HepG2 (cell line): Measurements from ENCODE around the gene SYNE3. TPM values are rescaled to one million over a fixed set of nuclear protein-coding genes. Genes with fewer than 3 reads are reported as not detected.

Experiments used
- ATAC-seq: fragments of 200-7000 bp; cut with Tn5 transposase; 3 replicates; pipeline ENCODE4 v1.9.1; 2020; ENCODE audit warnings: mild to moderate bottlenecking, moderate library complexity
- BruUV-seq: library from RNA; stranded (reverse); fragments of 400-500 nt; replicated peaks from 2 replicates; lab custom pipeline; 2021; lab: Mats Ljungman, UMichigan
- CTCF ChIA-PET: fragments of 300-600 bp; formaldehyde crosslinking; extraction: SDS; loops from one replicate; lab custom pipeline; 2021; ENCODE audit warnings: low total read pairs, inconsistent platforms, low intra/inter-chr PET ratio; lab: Yijun Ruan, JAX
- POLR2A ChIA-PET: fragments of 350-600 bp; sonication (Branson Sonifier 250); formaldehyde crosslinking; loops from one replicate; lab custom pipeline; 2020; ENCODE audit warnings: antibody characterized with exemption, inconsistent platforms; lab: Yijun Ruan, JAX
- DNase-seq: peaks from one replicate; pipeline ENCODE4 v3.0.0-alpha.2; 2015; ENCODE audit warnings: low spot score
- FAIRE-seq: peaks from 3 replicates; lab custom pipeline; 2011; peaks lifted over from hg19 to GRCh38; lab: Jason Lieb, UNC
- H2AFZ ChIP-seq: one replicate; pipeline ENCODE4 v1.6.1; 2011; ENCODE audit warnings: low read length, inconsistent platforms
- H3K27ac ChIP-seq: fragments of 300-600 bp; 3 replicates; pipeline ENCODE4 v1.8.0; 2011; ENCODE audit warnings: mixed run types, mild to moderate bottlenecking, mixed read lengths, low read length, inconsistent platforms; ENCODE audit not compliant: insufficient read depth; ENCODE audit errors: extremely low read length
- H3K27me3 ChIP-seq, 2 experiments: fragments of 200-600 bp in 1 of 2; 2 replicates in 1 of 2; 3 replicates in 1 of 2; pipeline versions ENCODE4 v1.6.0 to v1.8.0; 2011; ENCODE audit warnings: low read length in 2 of 2, mild to moderate bottlenecking in 2 of 2, moderate library complexity in 2 of 2, inconsistent platforms in 1 of 2; ENCODE audit not compliant: insufficient read depth in 2 of 2, control insufficient read depth in 1 of 2
- H3K36me3 ChIP-seq, 2 experiments: fragments of 200-600 bp in 1 of 2; replicated peaks in 1 of 2; 2 replicates in 1 of 2; 3 replicates in 1 of 2; pipeline versions ENCODE4 v1.5.1 to v1.8.0; 2011; ENCODE audit warnings: low read length in 2 of 2, inconsistent platforms in 1 of 2; ENCODE audit not compliant: insufficient read depth in 2 of 2, control insufficient read depth in 1 of 2
- H3K4me1 ChIP-seq: 2 replicates; pipeline ENCODE4 v1.5.1; 2012; ENCODE audit warnings: low read length, inconsistent platforms; ENCODE audit not compliant: insufficient read depth
- H3K4me2 ChIP-seq: 2 replicates; pipeline ENCODE4 v1.6.0; 2011; ENCODE audit warnings: low read depth, low read length, inconsistent platforms
- H3K4me3 ChIP-seq, 3 experiments: fragments of 200-600 bp in 1 of 3; sonication (generic), shearing (Covaris generic) in 1 of 3; replicated peaks in 1 of 3; 2 replicates each; pipeline ENCODE4 v1.5.1; 2011 to 2016; ENCODE audit warnings: low read length in 3 of 3, inconsistent platforms in 2 of 3, low read depth in 2 of 3, mild to moderate bottlenecking in 2 of 3, control low read depth in 1 of 3, mixed read lengths in 1 of 3; ENCODE audit not compliant: insufficient read depth in 1 of 3
- H3K79me2 ChIP-seq: one replicate; pipeline ENCODE4 v1.6.1; 2011; ENCODE audit warnings: low read length, inconsistent platforms; ENCODE audit not compliant: insufficient read depth
- H3K9ac ChIP-seq: 2 replicates; pipeline ENCODE4 v1.6.0; 2011; ENCODE audit warnings: mild to moderate bottlenecking, low read depth, low read length, inconsistent platforms; ENCODE audit not compliant: insufficient read depth
- H3K9me3 ChIP-seq: 2 replicates; pipeline ENCODE4 v1.5.1; 2012; ENCODE audit warnings: mild to moderate bottlenecking, low read length
- H4K20me1 ChIP-seq: 2 replicates; pipeline ENCODE4 v1.6.0; 2011; ENCODE audit warnings: inconsistent platforms, mild to moderate bottlenecking, low read length, moderate library complexity; ENCODE audit not compliant: insufficient read depth
- CENPT ChIP-seq: sonication (generic); formaldehyde crosslinking; IDR thresholded peaks from 2 replicates; pipeline ENCODE4 v1.8.0; 2022; ENCODE audit warnings: low read depth, mild to moderate bottlenecking, moderate library complexity, missing genetic modification reagents
- HMG20A ChIP-seq: IDR thresholded peaks from 2 replicates; pipeline ENCODE4 v1.6.1; 2016; ENCODE audit warnings: borderline replicate concordance
- RXRA ChIP-seq: sonication (generic); formaldehyde crosslinking; IDR thresholded peaks from 2 replicates; pipeline ENCODE4 v1.5.1; 2020; ENCODE audit warnings: missing genetic modification reagents
- SOX5 ChIP-seq: IDR thresholded peaks from 2 replicates; pipeline ENCODE4 v1.6.1; 2016; ENCODE audit warnings: borderline replicate concordance
- ZFY ChIP-seq: sonication (generic); formaldehyde crosslinking; IDR thresholded peaks from 2 replicates; pipeline ENCODE4 v1.4.0; 2020; ENCODE audit warnings: missing genetic modification reagents
- ZNF292 ChIP-seq: sonication (generic); formaldehyde crosslinking; IDR thresholded peaks from 2 replicates; pipeline ENCODE4 v1.8.1; 2022; ENCODE audit warnings: mild to moderate bottlenecking, low read depth, missing genetic modification reagents, borderline replicate concordance
- ZNF343 ChIP-seq: sonication (generic); formaldehyde crosslinking; IDR thresholded peaks from 2 replicates; pipeline ENCODE4 v1.4.0; 2020; ENCODE audit warnings: mild to moderate bottlenecking, missing genetic modification reagents
- ZNF572 ChIP-seq: sonication (generic); formaldehyde crosslinking; IDR thresholded peaks from 2 replicates; pipeline ENCODE4 v1.5.1; 2020; ENCODE audit warnings: mild to moderate bottlenecking, missing genetic modification reagents
- WGBS: methylation state at CpG from one replicate; pipeline ENCODE4 v1.1.6; 2017; ENCODE audit warnings: low lambda C conversion rate; 5-methylcytosine and 5-hydroxymethylcytosine counted together
- in situ Hi-C: cut with HindIII; loops from 2 replicates; pipeline ENCODE4 v1.10.0; 2017; ENCODE audit warnings: low pct_unique_long_range_greater_than_20kb; ENCODE audit not compliant: extremely low pct_ligation_motif_present
- intact Hi-C: fragments of 100-400 bp; cut with micrococcal nuclease; formaldehyde crosslinking; loops from one replicate; pipeline ENCODE4 v1.10.0; 2022; ENCODE audit not compliant: unreplicated experiment
- polyA plus RNA-seq, 8 experiments: library from polyadenylated mRNA; depleted of rRNA in 3 of 8; stranded (reverse) in 7 of 8; unstranded in 1 of 8; fragments of >200 nt; fragmentation: Illumina TruSeq in 4 of 8; extraction: Trizol in 4 of 8; gene quantifications; 2 replicates each; pipeline versions ENCODE4 v1.2.1 to v1.2.3, GENCODE V29; 2011 to 2016; ENCODE audit warnings: low read depth in 4 of 8, missing spikeins in 1 of 8, mixed read lengths in 1 of 8; ENCODE audit not compliant: insufficient read depth in 1 of 8
- total RNA-seq, 5 experiments: library from RNA; depleted of rRNA; stranded (reverse); fragments of >200 nt; fragmentation: Illumina TruSeq; extraction: Trizol; gene quantifications; 2 replicates each; pipeline ENCODE4 v1.2.3, GENCODE V29; 2016; ENCODE audit warnings: low read depth in 1 of 5
- TF ChIP-seq, protein P1 (sequence below): sonication (generic); formaldehyde crosslinking; IDR thresholded peaks from 2 replicates; pipeline ENCODE4 v1.5.1; 2020; ENCODE audit warnings: mild to moderate bottlenecking, missing genetic modification reagents, moderate library complexity
- TF ChIP-seq, protein P2 (sequence below): sonication (generic); formaldehyde crosslinking; IDR thresholded peaks from 2 replicates; pipeline ENCODE4 v1.4.0; 2020; ENCODE audit warnings: missing genetic modification reagents
- TF ChIP-seq, protein P3 (sequence below): sonication (generic); IDR thresholded peaks from 2 replicates; pipeline ENCODE4 v1.6.1; 2016; ENCODE audit warnings: low read depth, borderline replicate concordance
- TF ChIP-seq, protein P4 (sequence below): sonication (generic); formaldehyde crosslinking; conservative IDR thresholded peaks from 2 replicates; pipeline ENCODE4 v1.4.0; 2020; ENCODE audit warnings: mild to moderate bottlenecking, missing genetic modification reagents, moderate library complexity

SYNE3 gene
- total and polyA plus RNA-seq, 2 of the 13 experiments (the other 11 are each of a cell fraction or from before 2014, with no cell fraction given): 7.8 to 8.0 TPM

DNA sequence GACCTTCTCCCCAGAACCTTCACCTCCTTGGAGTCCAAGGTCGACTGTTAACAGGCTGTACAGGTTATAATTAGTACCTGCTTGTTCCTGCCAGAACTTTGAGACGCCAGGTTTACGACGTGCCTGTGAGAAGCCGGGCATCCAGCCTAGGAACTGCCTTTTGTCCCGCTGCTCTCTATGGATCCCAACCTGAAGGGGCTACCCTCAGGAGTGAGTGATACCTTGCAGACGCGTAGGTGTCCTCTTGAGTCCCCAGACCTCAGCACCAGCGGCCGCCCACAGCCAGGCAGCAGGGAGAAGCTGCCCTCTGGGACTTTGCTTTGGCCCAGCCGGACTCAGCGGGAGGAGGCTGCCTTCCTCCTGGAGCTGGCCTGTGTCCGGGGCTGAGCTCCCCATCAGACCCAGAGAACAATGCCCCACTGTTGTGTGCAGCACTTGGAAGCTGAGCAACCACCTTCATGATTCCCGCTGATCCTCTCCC, 16.2 kb downstream of the SYNE3 start:
- Histone ChIP-seq H3K27me3 (no peaks in the 10 kb centered on the region), H3K79me2 (peaks cover 16% of the 10 kb centered on the region), H2AFZ (no peak overlapping the region), H3K27ac (peak overlapping the region; percentile 43), H3K36me3 (no peaks in the 10 kb centered on the region; a peak in 2 of 5 replicates), H3K4me2 (peak overlapping the region; percentile 55), H3K4me3 (peak overlapping the region in 1 of 3 experiments; percentile 43; a peak in 1 of 6 replicates), H3K9ac (0 out of 2 replicates have a peak overlapping the region, but pooled peaks have one; percentile 21), H3K4me1 (peaks cover 86% of the 10 kb centered on the region), H4K20me1 (peaks cover 11% of the 10 kb centered on the region; the same call in 1 of the 2 replicates), H3K9me3 (no peaks in the 10 kb centered on the region)
- FAIRE-seq (no peak), ATAC-seq (peak; percentile 91), DNase-seq (peak; percentile 26)
- no TSS peak for BruUV-seq
- in situ Hi-C loops (no loop called here), intact Hi-C loops (loop anchor here (2.0 kb wide), 1 partner anchor 47 kb away; no protein-coding TSS in a partner anchor)
- CTCF ChIA-PET: no interaction called here
- POLR2A ChIA-PET: interaction anchor here (1.2 to 3.2 kb wide), 5 partner anchors 16 to 56 kb away, joined by 3 to 20 read pairs (median 7); partner anchors contain the start of genes GLRX5 and SYNE3
- WGBS: 19% methylated on average over 4 of the region's 14 CpGs
- TF ChIP-seq, protein P1, sequence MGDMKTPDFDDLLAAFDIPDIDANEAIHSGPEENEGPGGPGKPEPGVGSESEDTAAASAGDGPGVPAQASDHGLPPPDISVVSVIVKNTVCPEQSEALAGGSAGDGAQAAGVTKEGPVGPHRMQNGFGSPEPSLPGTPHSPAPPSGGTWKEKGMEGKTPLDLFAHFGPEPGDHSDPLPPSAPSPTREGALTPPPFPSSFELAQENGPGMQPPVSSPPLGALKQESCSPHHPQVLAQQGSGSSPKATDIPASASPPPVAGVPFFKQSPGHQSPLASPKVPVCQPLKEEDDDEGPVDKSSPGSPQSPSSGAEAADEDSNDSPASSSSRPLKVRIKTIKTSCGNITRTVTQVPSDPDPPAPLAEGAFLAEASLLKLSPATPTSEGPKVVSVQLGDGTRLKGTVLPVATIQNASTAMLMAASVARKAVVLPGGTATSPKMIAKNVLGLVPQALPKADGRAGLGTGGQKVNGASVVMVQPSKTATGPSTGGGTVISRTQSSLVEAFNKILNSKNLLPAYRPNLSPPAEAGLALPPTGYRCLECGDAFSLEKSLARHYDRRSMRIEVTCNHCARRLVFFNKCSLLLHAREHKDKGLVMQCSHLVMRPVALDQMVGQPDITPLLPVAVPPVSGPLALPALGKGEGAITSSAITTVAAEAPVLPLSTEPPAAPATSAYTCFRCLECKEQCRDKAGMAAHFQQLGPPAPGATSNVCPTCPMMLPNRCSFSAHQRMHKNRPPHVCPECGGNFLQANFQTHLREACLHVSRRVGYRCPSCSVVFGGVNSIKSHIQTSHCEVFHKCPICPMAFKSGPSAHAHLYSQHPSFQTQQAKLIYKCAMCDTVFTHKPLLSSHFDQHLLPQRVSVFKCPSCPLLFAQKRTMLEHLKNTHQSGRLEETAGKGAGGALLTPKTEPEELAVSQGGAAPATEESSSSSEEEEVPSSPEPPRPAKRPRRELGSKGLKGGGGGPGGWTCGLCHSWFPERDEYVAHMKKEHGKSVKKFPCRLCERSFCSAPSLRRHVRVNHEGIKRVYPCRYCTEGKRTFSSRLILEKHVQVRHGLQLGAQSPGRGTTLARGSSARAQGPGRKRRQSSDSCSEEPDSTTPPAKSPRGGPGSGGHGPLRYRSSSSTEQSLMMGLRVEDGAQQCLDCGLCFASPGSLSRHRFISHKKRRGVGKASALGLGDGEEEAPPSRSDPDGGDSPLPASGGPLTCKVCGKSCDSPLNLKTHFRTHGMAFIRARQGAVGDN: peak; percentile 70
- TF ChIP-seq, protein P2, sequence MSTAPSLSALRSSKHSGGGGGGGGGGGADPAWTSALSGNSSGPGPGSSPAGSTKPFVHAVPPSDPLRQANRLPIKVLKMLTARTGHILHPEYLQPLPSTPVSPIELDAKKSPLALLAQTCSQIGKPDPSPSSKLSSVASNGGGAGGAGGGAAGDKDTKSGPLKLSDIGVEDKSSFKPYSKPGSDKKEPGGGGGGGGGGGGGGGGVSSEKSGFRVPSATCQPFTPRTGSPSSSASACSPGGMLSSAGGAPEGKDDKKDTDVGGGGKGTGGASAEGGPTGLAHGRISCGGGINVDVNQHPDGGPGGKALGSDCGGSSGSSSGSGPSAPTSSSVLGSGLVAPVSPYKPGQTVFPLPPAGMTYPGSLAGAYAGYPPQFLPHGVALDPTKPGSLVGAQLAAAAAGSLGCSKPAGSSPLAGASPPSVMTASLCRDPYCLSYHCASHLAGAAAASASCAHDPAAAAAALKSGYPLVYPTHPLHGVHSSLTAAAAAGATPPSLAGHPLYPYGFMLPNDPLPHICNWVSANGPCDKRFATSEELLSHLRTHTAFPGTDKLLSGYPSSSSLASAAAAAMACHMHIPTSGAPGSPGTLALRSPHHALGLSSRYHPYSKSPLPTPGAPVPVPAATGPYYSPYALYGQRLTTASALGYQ: no peak
- TF ChIP-seq RXRA (0 out of 2 replicates have a peak, but pooled peaks have one; percentile 11), ZNF343 (0 out of 2 replicates have a peak, but pooled peaks have one; percentile 29), CENPT (no peak), ZNF572 (CRISPR knock-in tag) (no peak), ZFY (CRISPR knock-in tag) (no peak), SOX5 (peak; percentile 30; the same call in 1 of the 2 replicates), HMG20A (CRISPR knock-in tag) (no peak), ZNF292 (CRISPR knock-in tag) (peak; percentile 79; the same call in 1 of the 2 replicates)
- TF ChIP-seq, protein P3, sequence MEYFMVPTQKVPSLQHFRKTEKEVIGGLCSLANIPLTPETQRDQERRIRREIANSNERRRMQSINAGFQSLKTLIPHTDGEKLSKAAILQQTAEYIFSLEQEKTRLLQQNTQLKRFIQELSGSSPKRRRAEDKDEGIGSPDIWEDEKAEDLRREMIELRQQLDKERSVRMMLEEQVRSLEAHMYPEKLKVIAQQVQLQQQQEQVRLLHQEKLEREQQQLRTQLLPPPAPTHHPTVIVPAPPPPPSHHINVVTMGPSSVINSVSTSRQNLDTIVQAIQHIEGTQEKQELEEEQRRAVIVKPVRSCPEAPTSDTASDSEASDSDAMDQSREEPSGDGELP: no peak
- TF ChIP-seq, protein P4, sequence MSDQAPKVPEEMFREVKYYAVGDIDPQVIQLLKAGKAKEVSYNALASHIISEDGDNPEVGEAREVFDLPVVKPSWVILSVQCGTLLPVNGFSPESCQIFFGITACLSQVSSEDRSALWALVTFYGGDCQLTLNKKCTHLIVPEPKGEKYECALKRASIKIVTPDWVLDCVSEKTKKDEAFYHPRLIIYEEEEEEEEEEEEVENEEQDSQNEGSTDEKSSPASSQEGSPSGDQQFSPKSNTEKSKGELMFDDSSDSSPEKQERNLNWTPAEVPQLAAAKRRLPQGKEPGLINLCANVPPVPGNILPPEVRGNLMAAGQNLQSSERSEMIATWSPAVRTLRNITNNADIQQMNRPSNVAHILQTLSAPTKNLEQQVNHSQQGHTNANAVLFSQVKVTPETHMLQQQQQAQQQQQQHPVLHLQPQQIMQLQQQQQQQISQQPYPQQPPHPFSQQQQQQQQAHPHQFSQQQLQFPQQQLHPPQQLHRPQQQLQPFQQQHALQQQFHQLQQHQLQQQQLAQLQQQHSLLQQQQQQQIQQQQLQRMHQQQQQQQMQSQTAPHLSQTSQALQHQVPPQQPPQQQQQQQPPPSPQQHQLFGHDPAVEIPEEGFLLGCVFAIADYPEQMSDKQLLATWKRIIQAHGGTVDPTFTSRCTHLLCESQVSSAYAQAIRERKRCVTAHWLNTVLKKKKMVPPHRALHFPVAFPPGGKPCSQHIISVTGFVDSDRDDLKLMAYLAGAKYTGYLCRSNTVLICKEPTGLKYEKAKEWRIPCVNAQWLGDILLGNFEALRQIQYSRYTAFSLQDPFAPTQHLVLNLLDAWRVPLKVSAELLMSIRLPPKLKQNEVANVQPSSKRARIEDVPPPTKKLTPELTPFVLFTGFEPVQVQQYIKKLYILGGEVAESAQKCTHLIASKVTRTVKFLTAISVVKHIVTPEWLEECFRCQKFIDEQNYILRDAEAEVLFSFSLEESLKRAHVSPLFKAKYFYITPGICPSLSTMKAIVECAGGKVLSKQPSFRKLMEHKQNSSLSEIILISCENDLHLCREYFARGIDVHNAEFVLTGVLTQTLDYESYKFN (CRISPR knock-in tag): no peak
